Lower lobe of right lung (tissue), 2 donors: ENCODE data around the gene ITPKB. TPM values are rescaled to one million over a fixed set of nuclear protein-coding genes. Genes with fewer than 3 reads are reported as not detected.

Experiments
- ATAC-seq, 2 donors: fragments of 200-7000 bp; cut with Tn5 transposase; one replicate each; pipeline ENCODE4 v1.9.1; 2020 to 2022; ENCODE audit warnings: mild to moderate bottlenecking in 2 of 2, moderate library complexity in 2 of 2
- DNase-seq: peaks from one replicate; pipeline ENCODE4 v3.0.0-alpha.2; 2020
- H3K27ac ChIP-seq: fragments of 200-600 bp; one replicate; pipeline ENCODE4 v1.8.0; 2022
- H3K27me3 ChIP-seq: fragments of 200-600 bp; one replicate; pipeline ENCODE4 v1.8.0; 2022; ENCODE audit warnings: low read depth
- H3K36me3 ChIP-seq: fragments of 200-600 bp; one replicate; pipeline ENCODE4 v1.8.0; 2022; ENCODE audit warnings: mild to moderate bottlenecking
- H3K4me1 ChIP-seq: fragments of 200-600 bp; one replicate; pipeline ENCODE4 v1.8.0; 2022
- H3K4me3 ChIP-seq: fragments of 200-600 bp; one replicate; pipeline ENCODE4 v1.8.0; 2022; ENCODE audit warnings: mild to moderate bottlenecking
- H3K9me3 ChIP-seq: fragments of 200-600 bp; one replicate; pipeline ENCODE4 v1.8.0; 2022
- CTCF ChIP-seq: fragments of 200-600 bp; IDR thresholded peaks from one replicate; pipeline ENCODE4 v1.8.0; 2022; ENCODE audit warnings: antibody characterized with exemption, mild to moderate bottlenecking
- intact Hi-C: fragments of 100-400 bp; cut with DNase I; formaldehyde crosslinking; loops from one replicate; pipeline ENCODE4 v1.11.0; 2022
- total RNA-seq: library from RNA; stranded (reverse); fragmentation: NEBNext Ultra II Directional; extraction: Animal tissue kit (Norgen Biotek cat#: 25700); gene quantifications from one replicate; pipeline ENCODE4 v1.2.1, GENCODE V29; 2021
- donor health status: DM: no; HTN: yes; CAD: no; lungs with severe emphysema.

Gene ITPKB
- total RNA-seq, 1 donor from 2014 or later: 42.3 TPM

GRCh38 chr1:226590614-226591013 lies 148.5 kb downstream of the ITPKB start:
- no peak overlapping the region for H3K27ac ChIP-seq
- H3K4me3 ChIP-seq: no peak overlapping the region
- no peaks in the 10 kb centered on the region for H3K4me1 ChIP-seq
- TF ChIP-seq CTCF: no peak
- no peaks in the 10 kb centered on the region for H3K27me3 ChIP-seq
- no peaks in the 10 kb centered on the region for H3K9me3 ChIP-seq
- no peak for DNase-seq
- H3K36me3 ChIP-seq: no peaks in the 10 kb centered on the region
- intact Hi-C loops: no loop called here
- no peak for ATAC-seq

GRCh38 chr1:226589008-226589733 lies 149.9 kb downstream of the ITPKB start:
- H3K4me3 ChIP-seq: no peak overlapping the region
- no peak overlapping the region for H3K27ac ChIP-seq
- TF ChIP-seq CTCF: no peak
- H3K4me1 ChIP-seq: no peaks in the 10 kb centered on the region
- H3K36me3 ChIP-seq: no peaks in the 10 kb centered on the region
- no peak for DNase-seq
- intact Hi-C loops: no loop called here
- no peaks in the 10 kb centered on the region for H3K9me3 ChIP-seq
- ATAC-seq: no peak
- H3K27me3 ChIP-seq: no peaks in the 10 kb centered on the region

GRCh38 chr1:226588484-226588883 lies 150.6 kb downstream of the ITPKB start:
- intact Hi-C loops: no loop called here
- Histone ChIP-seq H3K36me3 (no peaks in the 10 kb centered on the region), H3K9me3 (no peaks in the 10 kb centered on the region), H3K4me3 (no peak overlapping the region), H3K27ac (no peak overlapping the region), H3K27me3 (no peaks in the 10 kb centered on the region), H3K4me1 (no peaks in the 10 kb centered on the region)
- no peak for TF ChIP-seq CTCF
- ATAC-seq (no peak), DNase-seq (no peak)

- TF ChIP-seq CTCF: no peak
- intact Hi-C loops: no loop called here
- ATAC-seq (no peak), DNase-seq (no peak)
- H3K27ac ChIP-seq: no peak overlapping the region
- H3K27me3 ChIP-seq: no peaks in the 10 kb centered on the region
- H3K4me1 ChIP-seq: no peaks in the 10 kb centered on the region
- no peaks in the 10 kb centered on the region for H3K9me3 ChIP-seq
- H3K36me3 ChIP-seq: no peaks in the 10 kb centered on the region
- no peak overlapping the region for H3K4me3 ChIP-seq
Measured at GRCh38 chr1:226586650-226587422, 152.2 kb downstream of the ITPKB start.

- H3K36me3 ChIP-seq: no peaks in the 10 kb centered on the region
- no peak overlapping the region for H3K27ac ChIP-seq
- intact Hi-C loops: no loop called here
- H3K27me3 ChIP-seq: no peaks in the 10 kb centered on the region
- no peak for TF ChIP-seq CTCF
- H3K9me3 ChIP-seq: no peaks in the 10 kb centered on the region
- no peak overlapping the region for H3K4me3 ChIP-seq
- no peaks in the 10 kb centered on the region for H3K4me1 ChIP-seq
- no peak for ATAC-seq
- no peak for DNase-seq
Measured at GRCh38 chr1:226586116-226586515, 153.0 kb downstream of the ITPKB start.
